ENCODE results near the gene DDX52.

DNA sequence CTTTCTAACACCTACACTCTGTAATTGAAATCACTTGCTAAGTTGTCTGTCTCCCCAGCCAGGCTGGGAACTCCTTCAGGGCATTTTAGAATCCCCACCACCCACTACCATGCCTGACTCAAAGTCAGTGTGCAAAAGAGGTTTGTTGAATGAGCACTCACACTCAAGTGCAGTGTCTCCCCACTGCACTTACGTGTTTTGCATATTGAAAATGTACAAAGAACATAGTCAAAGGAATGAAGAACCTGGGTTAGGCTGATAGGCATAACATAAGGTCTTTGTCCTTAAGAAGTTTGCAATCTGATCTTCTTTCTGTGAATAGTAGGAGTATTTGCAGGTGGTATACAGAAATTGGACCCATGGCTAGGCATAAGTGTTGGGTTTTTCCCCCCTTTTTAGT, 33.8 kb upstream of the DDX52 start:
- TF ChIP-seq EP300 (IDR thresholded peaks at IDR 0.05) (no peak), POLR2A (IDR thresholded peaks at IDR 0.05) (no peak)

Data from sigmoid colon (tissue), 4 donors.